AG04449 (cell line): ENCODE data around the gene SOAT2.
"Not testable (repeated sequence)": the region's sequence is repeated elsewhere in the genome, so short reads cannot be mapped to it uniquely, and the experiment has no call there.

Source experiments
- CTCF ChIA-PET: fragments of 350-600 bp; formaldehyde crosslinking; extraction: SDS; loops from one replicate; lab custom pipeline; 2021; ENCODE audit warnings: antibody characterized with exemption; lab: Yijun Ruan, JAX
- POLR2A ChIA-PET: fragments of 400-600, 350-600 bp; formaldehyde crosslinking; extraction: SDS; loops from one replicate; lab custom pipeline; 2020; ENCODE audit warnings: antibody characterized with exemption, inconsistent platforms; lab: Yijun Ruan, JAX
- DNase-seq: peaks from one replicate; pipeline ENCODE4 v3.0.0-alpha.2; 2010; ENCODE audit warnings: low read depth, low spot score
- H3K4me3 ChIP-seq: 2 replicates; pipeline ENCODE4 v1.5.1; 2011; ENCODE audit warnings: low read depth, mild to moderate bottlenecking, control low read depth, low read length
- CTCF ChIP-seq: IDR thresholded peaks from one replicate; pipeline ENCODE4 v1.5.1; 2011; ENCODE audit warnings: mild to moderate bottlenecking, moderate library complexity, low read length, control low read depth, inconsistent platforms; ENCODE audit not compliant: insufficient read depth; ENCODE audit errors: missing control alignments

Gene SOAT2

DNA sequence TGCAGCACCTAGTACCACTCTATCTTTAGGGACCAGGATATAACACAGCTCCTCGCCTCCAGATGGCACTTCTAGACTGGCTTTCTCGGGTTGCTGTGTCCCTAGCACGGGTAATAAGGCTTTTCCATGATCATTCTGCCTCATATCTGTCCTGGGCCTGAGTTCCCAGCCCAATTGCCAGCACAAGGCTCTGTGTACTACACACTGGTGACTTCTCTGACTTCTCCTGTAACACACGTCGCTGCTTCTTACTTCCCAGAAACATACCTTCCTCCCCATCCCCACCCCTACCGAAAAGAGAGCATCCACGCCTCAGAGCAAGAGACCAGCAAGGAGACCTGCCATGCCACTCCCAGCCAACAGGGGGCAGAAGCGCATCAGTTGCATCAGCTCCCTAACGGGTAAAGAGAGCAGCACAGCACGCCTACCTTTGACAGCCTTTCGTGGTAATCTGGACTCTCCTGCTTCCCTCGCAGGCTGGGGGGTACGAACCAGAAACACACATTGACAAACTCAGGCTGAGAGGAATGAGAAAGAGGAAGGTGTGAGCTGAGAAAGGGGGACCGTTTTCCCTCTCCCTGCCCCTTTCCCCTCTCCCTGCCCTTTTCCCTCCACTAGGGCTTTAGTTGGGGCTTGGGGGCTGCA lies 56.0 kb downstream of the SOAT2 start:
- H3K4me3 ChIP-seq = no peak overlapping the region
- DNase-seq = no peak
- CTCF ChIA-PET = interaction anchor here (0.6 to 6.0 kb wide), 53 partner anchors 8 to 193 kb away, joined by 3 to 148 read pairs (median 6); partner anchors contain the start of genes AAAS, CSAD, ESPL1 and ITGB7
- POLR2A ChIA-PET = interaction anchor here (0.7 to 2.1 kb wide), 2 partner anchors 22 to 136 kb away, joined by 3 to 8 read pairs; partner anchors contain the start of genes CSAD, PFDN5 and ZNF740
- TF ChIP-seq CTCF = peak; percentile 98

DNA sequence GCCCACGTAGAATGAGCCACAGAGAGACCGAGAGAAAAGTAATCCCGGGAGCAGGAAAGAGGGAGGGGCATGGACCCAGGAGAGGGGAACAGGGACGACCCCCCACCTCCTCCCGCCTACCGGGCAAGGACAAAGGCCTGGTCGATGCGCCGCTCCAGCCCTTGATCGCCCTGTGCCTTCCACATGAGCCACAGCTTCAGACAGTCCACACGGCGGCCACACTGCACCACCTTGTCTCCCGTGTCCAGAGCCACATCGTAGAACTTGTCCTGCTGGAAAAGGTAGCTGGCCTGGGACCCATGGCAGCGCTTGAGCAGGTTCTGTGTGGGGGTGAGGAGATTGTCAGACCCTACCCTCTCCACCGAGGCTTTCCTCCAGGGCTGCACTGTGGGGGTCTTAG lies 56.7 kb downstream of the SOAT2 start:
- ChIA-PET POLR2A (interaction anchor here (2.1 kb wide), 1 partner anchor 21 kb away, joined by 8 read pairs; the partner anchor contains the start of genes CSAD and ZNF740), CTCF (interaction anchor here (0.6 to 6.0 kb wide), 51 partner anchors 8 to 188 kb away, joined by 3 to 148 read pairs (median 6); partner anchors contain the start of genes AAAS, CSAD, ESPL1 and ITGB7)
- H3K4me3 ChIP-seq = no peak overlapping the region
- TF ChIP-seq CTCF = no peak
- no peak for DNase-seq

GRCh38 chr12:53160673-53161072 lies 57.4 kb downstream of the SOAT2 start:
- ChIA-PET CTCF (interaction anchor here (0.8 to 6.0 kb wide), 39 partner anchors 10 to 188 kb away, joined by 3 to 148 read pairs (median 10); partner anchors contain the start of genes AAAS, CSAD, ESPL1 and MYG1), POLR2A (interaction anchor here (0.7 to 2.1 kb wide), 2 partner anchors 20 to 160 kb away, joined by 3 to 8 read pairs; partner anchors contain the start of genes CSAD and ZNF740)
- no peak for DNase-seq
- no peak overlapping the region for H3K4me3 ChIP-seq
- TF ChIP-seq CTCF = no peak

- ChIA-PET POLR2A (interaction anchor here (0.7 to 2.1 kb wide), 2 partner anchors 20 to 160 kb away, joined by 3 to 8 read pairs; partner anchors contain the start of genes CSAD and ZNF740), CTCF (interaction anchor here (0.8 to 6.0 kb wide), 25 partner anchors 10 to 184 kb away, joined by 3 to 148 read pairs (median 19); partner anchors contain the start of genes AAAS, CSAD, ESPL1 and SOAT2)
- TF ChIP-seq CTCF = no peak
- H3K4me3 ChIP-seq = no peak overlapping the region
- no peak for DNase-seq
Measured at GRCh38 chr12:53161119-53161911, 58.0 kb downstream of the SOAT2 start.

GRCh38 chr12:53163008-53163407 lies 59.7 kb downstream of the SOAT2 start:
- not testable (repeated sequence) for DNase-seq, H3K4me3 ChIP-seq
- ChIA-PET CTCF (interaction anchor here (0.9 kb wide), 1 partner anchor 49 kb away, joined by 5 read pairs; no protein-coding TSS in a partner anchor), POLR2A (interaction anchor here (1.1 kb wide), 1 partner anchor 10 kb away, joined by 3 read pairs; no protein-coding TSS in a partner anchor)

- no peak for TF ChIP-seq CTCF
- no peak overlapping the region for H3K4me3 ChIP-seq
- ChIA-PET CTCF (interaction anchor here (2.8 kb wide), 1 partner anchor 10 kb away, joined by 9 read pairs; no protein-coding TSS in a partner anchor), POLR2A (no interaction called here)
- no peak for DNase-seq
Measured at GRCh38 chr12:53166837-53167236, 63.6 kb downstream of the SOAT2 start.
